ENCODE results near the gene EID2B. TPM values are rescaled to one million over a fixed set of nuclear protein-coding genes. Genes with fewer than 3 reads are reported as not detected.
A peak's percentile ranks its signal among the peaks of the same experiment; 100 is the strongest.

The EID2B gene, protein sequence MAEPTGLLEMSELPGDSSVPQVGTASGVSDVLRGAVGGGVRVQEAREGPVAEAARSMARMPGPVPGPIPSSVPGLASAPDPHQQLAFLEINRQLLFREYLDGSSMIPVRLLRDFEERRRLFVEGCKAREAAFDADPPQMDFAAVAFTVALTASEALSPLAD
- total RNA-seq = 10 to 100 TPM in 4 of 8 experiments, 1 to 10 TPM in 4; 6.2 to 14.2 (median 10.4) TPM

DNA sequence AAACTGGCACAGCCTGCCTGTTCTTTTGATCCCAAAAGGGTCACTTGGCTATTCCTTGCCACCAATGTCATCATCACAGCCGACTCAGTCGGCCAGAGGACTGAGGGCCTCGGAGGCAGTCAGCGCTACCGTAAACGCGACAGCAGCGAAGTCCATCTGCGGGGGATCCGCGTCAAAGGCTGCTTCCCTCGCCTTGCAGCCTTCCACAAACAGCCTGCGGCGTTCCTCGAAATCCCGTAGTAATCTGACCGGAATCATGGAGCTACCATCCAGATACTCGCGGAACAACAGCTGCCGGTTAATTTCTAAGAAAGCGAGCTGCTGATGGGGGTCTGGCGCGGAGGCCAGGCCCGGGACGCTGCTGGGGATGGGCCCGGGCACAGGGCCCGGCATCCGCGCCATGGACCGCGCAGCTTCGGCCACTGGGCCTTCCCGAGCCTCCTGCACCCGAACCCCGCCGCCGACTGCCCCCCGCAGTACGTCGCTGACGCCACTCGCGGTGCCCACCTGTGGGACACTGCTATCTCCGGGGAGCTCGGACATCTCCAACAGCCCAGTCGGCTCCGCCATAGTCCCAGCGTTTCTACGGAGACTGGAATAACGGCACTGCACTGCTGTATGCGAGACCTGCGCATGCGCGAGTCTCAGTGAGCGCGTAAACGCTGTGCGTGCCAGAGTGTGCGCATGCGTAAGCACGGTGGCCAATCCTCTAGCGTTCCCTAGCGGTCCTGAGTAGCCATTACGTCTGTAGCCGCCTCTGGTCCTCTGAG, at the start of gene EID2B:
EID2B (minus strand) TSS at position 620 of the 770 bp plus-strand sequence; CDS start at position 570, 50 bp downstream.
- ATAC-seq (replicated peaks in 6 of 8) = peak; percentile 92 to 98 (median 96)
- H3K27ac ChIP-seq = peak within 1 kb of the TSS; percentile 79 to 86
- 0 to 1% (median 0%) methylated on average over 2 to 18 of the region's 65 CpGs; no CpG with 5 or more reads in 3 of the 10 experiments for WGBS, 10 experiments
- in situ Hi-C loops (cut with MboI; ENCODE audit: low pct_unique_long_range_greater_than_20kb in 2 of 9, low sequenced_read_pairs in 9 of 9, unreplicated experiment in 9 of 9) = loop anchor here in 1 of 9 experiments (25.0 kb wide), 1 partner anchor 305 kb away; the partner anchor contains the start of genes DYRK1B and FBL
- H3K4me3 ChIP-seq = peak within 1 kb of the TSS; percentile 57 to 93 (median 88)
- H3K4me1 ChIP-seq (replicated peaks in 1 of 2) = peaks cover 5 to 6% of the 10 kb centered on the region in 2 donors

DNA sequence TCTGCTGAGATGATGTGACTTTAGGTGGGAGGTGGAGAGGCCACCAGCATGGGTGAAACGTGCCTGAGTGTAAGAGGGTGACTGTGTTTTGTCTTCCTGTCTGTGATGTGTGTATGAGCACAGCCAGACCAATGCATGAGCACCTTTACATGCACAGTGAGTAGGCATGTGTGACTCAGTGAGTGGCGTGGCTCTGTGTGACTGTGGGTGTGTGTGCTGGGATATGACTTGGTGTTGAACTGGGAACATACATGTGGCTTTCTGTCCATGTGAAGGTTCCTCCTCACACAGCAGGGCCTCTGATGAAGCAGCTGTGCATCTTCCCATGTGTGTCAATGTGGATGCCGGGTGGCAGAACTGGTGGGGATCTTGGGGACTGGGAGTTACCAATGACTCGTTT, 49.8 kb upstream of the EID2B start:
- no peak for ATAC-seq (replicated peaks in 6 of 8)
- in situ Hi-C loops (cut with MboI; ENCODE audit: low pct_unique_long_range_greater_than_20kb in 2 of 9, low sequenced_read_pairs in 9 of 9, unreplicated experiment in 9 of 9) = no loop called here
- Histone ChIP-seq H3K4me3 (no peak overlapping the region), H3K4me1 (replicated peaks in 1 of 2) (no peaks in the 10 kb centered on the region), H3K27ac (no peak overlapping the region)
- 0 to 40% (median 0%) methylated on average over 1 to 3 of the region's 4 CpGs; no CpG with 5 or more reads in 5 of the 10 experiments for WGBS, 10 experiments

DNA sequence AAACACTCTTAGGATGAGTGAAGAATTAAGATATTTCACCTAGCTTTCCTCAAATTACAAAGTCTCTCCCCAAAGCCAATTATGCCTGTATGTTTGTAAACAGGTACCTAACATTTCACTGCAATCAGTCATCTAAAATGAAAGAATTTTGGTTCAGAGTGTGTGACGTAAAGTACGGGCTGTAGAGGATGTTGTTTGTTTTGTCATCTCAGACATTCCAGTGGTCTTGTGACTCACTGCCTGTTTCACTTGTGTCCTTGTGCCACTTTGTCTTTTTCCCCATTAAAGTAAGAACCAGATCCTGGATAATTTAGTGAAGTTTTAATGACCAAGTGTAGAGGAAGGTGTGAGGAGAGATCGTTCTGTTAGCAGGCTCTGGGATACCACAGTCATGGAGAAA, 36.0 kb upstream of the EID2B start:
- in situ Hi-C loops (cut with MboI; ENCODE audit: low pct_unique_long_range_greater_than_20kb in 2 of 9, low sequenced_read_pairs in 9 of 9, unreplicated experiment in 9 of 9) = loop anchor here in 3 of 9 experiments (25.0 kb wide), 1 partner anchor 94 kb away; the partner anchor contains the start of gene LGALS16 (in 3 of the 3)
- 0 to 79% (median 53%) methylated on average over 1 to 3 of the region's 3 CpGs; no CpG with 5 or more reads in 2 of the 10 experiments for WGBS, 10 experiments
- H3K27ac ChIP-seq = no peak overlapping the region
- no peak for ATAC-seq (replicated peaks in 6 of 8)
- no peak overlapping the region for H3K4me3 ChIP-seq
- no peaks in the 10 kb centered on the region for H3K4me1 ChIP-seq (replicated peaks in 1 of 2)

DNA sequence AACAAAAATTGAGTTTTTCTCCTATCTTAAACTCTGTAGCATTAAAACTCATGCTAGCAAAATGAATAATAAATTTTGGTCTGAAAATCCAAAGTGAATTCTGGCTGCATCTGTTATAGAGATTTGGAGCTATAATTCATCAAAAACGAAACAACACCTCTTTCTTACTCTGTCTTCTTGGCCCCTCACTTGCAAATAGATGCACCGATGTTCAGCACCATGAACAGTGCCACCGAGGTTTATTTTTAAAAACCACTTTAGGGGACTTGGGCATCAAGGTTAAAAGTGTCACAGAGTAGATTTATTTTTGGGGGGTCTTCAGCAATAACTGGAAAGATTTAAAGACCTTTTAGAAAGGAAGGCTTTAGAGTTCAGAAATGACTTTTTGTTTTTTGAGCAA, 33.4 kb upstream of the EID2B start:
- WGBS, 10 experiments = 0 to 83% (median 28%) methylated on average over 1 to 3 of the region's 3 CpGs
- in situ Hi-C loops (cut with MboI; ENCODE audit: low pct_unique_long_range_greater_than_20kb in 2 of 9, low sequenced_read_pairs in 9 of 9, unreplicated experiment in 9 of 9) = loop anchor here in 3 of 9 experiments (25.0 kb wide), 1 partner anchor 96 kb away; the partner anchor contains the start of gene LGALS16 (in 3 of the 3)
- no peaks in the 10 kb centered on the region for H3K4me1 ChIP-seq (replicated peaks in 1 of 2)
- H3K27ac ChIP-seq = no peak overlapping the region
- ATAC-seq (replicated peaks in 6 of 8) = no peak
- no peak overlapping the region for H3K4me3 ChIP-seq

DNA sequence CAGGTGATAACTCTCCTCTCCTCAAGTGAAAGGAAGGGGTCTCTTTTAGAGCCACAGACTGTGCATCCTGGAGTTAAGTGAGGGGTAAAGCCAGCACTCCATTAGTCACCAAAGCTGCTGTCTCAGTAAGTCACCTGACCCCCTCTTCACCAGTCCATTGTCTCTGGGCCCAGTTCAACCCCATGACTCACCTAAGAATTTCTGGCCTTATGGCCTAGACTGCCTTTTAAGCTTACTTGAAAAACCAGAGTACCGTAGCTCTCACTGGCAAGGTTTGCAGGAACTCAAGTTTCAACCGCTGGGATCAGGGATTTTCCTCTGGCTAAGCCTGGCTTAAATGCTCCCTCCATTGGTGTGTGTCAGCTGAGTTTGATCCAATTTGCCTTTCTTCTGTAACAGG, 30.8 kb upstream of the EID2B start:
- ATAC-seq (replicated peaks in 6 of 8) = no peak
- in situ Hi-C loops (cut with MboI; ENCODE audit: low pct_unique_long_range_greater_than_20kb in 2 of 9, low sequenced_read_pairs in 9 of 9, unreplicated experiment in 9 of 9) = loop anchor here in 3 of 9 experiments (25.0 kb wide), 1 partner anchor 99 kb away; the partner anchor contains the start of gene LGALS16 (in 3 of the 3)
- no peak overlapping the region for H3K4me3 ChIP-seq
- no peaks in the 10 kb centered on the region for H3K4me1 ChIP-seq (replicated peaks in 1 of 2)
- WGBS, 10 experiments = 0 to 100% (median 32%) methylated on average over 1 to 2 of the region's 2 CpGs; no CpG with 5 or more reads in 4 of the 10 experiments
- no peak overlapping the region for H3K27ac ChIP-seq

DNA sequence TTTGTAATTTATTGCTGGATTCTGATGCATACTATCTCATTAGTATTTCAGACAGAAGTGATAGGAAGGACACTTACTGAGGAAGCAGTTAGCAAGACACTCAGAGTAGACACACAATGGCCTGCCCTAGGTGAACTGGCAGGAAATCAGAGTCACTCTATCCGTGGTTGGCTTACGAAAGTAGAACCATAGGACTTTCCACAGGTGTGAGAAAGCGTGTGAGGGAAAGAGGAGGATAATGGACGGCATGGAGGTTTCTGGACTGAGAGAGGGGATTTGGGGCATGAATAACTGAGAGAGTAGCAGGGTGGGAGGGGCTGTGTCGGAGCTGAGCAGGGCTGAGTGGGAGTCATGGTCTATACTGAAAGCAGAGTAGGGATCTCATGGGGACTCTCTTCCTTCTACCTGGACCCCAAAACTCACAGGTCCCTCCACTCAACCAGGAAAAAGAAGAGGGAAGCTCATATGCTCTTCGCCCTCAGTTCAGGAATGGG, 26.0 kb upstream of the EID2B start:
- Histone ChIP-seq H3K4me3 (no peak overlapping the region), H3K4me1 (replicated peaks in 1 of 2) (no peaks in the 10 kb centered on the region), H3K27ac (no peak overlapping the region)
- 0 to 78% (median 40%) methylated on average over 1 to 5 of the region's 6 CpGs; no CpG with 5 or more reads in 1 of the 10 experiments for WGBS, 10 experiments
- in situ Hi-C loops (cut with MboI; ENCODE audit: low pct_unique_long_range_greater_than_20kb in 2 of 9, low sequenced_read_pairs in 9 of 9, unreplicated experiment in 9 of 9) = loop anchor here in 3 of 9 experiments (25.0 kb wide), 1 partner anchor 104 kb away; the partner anchor contains the start of gene LGALS16 (in 3 of the 3)
- no peak for ATAC-seq (replicated peaks in 6 of 8)

DNA sequence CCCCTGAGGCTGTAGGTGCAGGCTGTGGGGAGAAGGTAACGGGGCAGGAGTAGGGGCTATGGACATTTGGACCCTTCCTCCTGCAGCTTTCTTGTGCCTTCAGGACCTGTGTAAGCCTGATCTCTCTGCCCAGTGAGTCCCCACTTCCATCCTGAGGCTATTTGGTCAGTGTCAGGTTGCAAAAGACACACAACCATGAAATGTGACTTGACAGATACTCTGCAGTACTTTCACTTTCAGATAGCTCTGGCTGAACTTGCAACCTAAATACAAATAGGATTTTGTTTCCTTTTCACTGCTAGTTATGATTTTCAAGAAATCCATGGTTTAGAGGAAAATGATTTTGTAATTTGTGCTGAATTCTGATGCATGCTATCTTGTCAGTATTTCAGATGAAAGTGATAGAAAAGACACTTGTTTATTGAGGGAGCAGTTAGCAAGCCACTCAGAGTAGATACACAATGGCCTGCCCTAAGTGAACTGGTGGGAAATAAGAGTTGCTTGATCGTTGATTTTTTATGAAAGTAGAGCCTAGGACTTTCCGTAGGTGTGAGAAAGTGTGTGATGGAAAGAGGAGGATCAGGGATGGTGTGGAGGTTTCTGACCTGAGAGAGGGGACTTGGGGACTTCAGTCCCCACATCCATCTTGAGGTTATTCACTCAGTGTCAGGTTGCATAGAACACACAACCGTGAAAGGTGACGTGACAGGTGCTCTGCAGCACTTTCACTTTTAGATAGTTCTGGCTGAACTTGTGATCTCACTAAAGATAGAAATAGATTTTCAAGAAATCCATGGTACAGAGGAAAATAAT, 25.4 kb upstream of the EID2B start:
- H3K4me3 ChIP-seq = no peak overlapping the region
- ATAC-seq (replicated peaks in 6 of 8) = peak in 4 of 8 experiments; percentile 44 to 98 (median 86)
- in situ Hi-C loops (cut with MboI; ENCODE audit: low pct_unique_long_range_greater_than_20kb in 2 of 9, low sequenced_read_pairs in 9 of 9, unreplicated experiment in 9 of 9) = loop anchor here in 3 of 9 experiments (25.0 kb wide), 1 partner anchor 104 kb away; the partner anchor contains the start of gene LGALS16 (in 3 of the 3)
- no peak overlapping the region for H3K27ac ChIP-seq
- no peaks in the 10 kb centered on the region for H3K4me1 ChIP-seq (replicated peaks in 1 of 2)
- 32 to 80% (median 65%) methylated on average over 2 to 4 of the region's 5 CpGs; no CpG with 5 or more reads in 4 of the 10 experiments for WGBS, 10 experiments

DNA sequence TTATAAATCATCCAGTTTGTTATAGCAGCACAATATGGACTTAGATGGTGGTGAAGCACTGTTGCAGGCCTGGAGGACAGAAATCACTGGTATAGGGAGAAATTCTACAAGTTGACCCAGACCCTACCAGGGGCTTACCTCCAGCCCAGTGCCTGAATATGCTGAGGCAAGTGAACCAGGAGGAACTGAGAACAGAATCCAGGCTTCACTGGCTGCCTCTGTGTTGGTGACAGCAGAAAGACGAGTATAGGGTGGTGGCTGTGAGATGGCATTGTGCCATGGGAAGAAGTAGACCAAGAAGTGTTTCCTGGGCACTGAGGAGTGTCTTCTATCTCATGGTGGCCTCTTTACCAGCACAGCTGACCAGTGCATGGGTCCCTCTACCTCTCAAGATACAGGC, 23.2 kb upstream of the EID2B start:
- no peak for ATAC-seq (replicated peaks in 6 of 8)
- in situ Hi-C loops (cut with MboI; ENCODE audit: low pct_unique_long_range_greater_than_20kb in 2 of 9, low sequenced_read_pairs in 9 of 9, unreplicated experiment in 9 of 9) = loop anchor here in 3 of 9 experiments (25.0 kb wide), 1 partner anchor 106 kb away; the partner anchor contains the start of gene LGALS16 (in 3 of the 3)
- H3K4me1 ChIP-seq (replicated peaks in 1 of 2) = no peaks in the 10 kb centered on the region
- 0 to 67% (median 0%) methylated on average over 1 of the region's 1 CpG; no CpG with 5 or more reads in 4 of the 10 experiments for whole genome bisulfite sequencing, 10 experiments
- no peak overlapping the region for H3K4me3 ChIP-seq
- no peak overlapping the region for H3K27ac ChIP-seq

DNA sequence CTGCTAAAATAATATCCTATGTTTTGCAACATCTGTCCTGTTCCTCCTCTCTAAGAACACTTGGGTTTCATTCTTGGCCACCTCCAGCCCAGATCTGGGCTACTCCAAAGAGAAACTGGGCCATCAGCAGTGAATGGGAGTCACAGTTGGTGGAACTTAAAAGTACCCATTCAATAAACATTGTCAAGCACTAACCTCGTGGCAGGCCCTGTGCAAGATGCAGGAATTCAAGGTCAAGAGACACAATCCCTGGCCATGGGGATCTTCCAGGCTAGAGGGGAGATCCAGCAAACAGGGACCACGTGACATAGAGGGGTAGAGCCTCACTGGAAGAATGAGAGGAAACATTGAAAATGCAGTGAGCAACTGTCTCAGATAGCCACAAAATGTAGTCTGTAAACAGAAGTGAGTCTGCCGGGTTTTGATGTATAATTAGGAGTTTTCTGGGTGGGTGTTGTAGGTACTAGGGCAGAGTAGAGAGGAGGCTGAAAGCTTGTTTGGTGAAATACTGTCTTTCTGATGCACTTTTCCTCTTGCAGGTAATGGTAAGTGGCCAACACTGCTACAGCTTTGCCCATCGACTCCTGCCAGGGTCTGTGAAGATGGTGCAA, 22.2 kb upstream of the EID2B start:
- Histone ChIP-seq H3K4me3 (no peak overlapping the region), H3K27ac (no peak overlapping the region), H3K4me1 (replicated peaks in 1 of 2) (no peaks in the 10 kb centered on the region)
- ATAC-seq (replicated peaks in 6 of 8) = no peak
- WGBS, 10 experiments = 0 to 70% (median 31%) methylated on average over 1 to 3 of the region's 4 CpGs; no CpG with 5 or more reads in 2 of the 10 experiments
- in situ Hi-C loops (cut with MboI; ENCODE audit: low pct_unique_long_range_greater_than_20kb in 2 of 9, low sequenced_read_pairs in 9 of 9, unreplicated experiment in 9 of 9) = loop anchor here in 3 of 9 experiments (25.0 kb wide), 1 partner anchor 107 kb away; the partner anchor contains the start of gene LGALS16 (in 3 of the 3)

DNA sequence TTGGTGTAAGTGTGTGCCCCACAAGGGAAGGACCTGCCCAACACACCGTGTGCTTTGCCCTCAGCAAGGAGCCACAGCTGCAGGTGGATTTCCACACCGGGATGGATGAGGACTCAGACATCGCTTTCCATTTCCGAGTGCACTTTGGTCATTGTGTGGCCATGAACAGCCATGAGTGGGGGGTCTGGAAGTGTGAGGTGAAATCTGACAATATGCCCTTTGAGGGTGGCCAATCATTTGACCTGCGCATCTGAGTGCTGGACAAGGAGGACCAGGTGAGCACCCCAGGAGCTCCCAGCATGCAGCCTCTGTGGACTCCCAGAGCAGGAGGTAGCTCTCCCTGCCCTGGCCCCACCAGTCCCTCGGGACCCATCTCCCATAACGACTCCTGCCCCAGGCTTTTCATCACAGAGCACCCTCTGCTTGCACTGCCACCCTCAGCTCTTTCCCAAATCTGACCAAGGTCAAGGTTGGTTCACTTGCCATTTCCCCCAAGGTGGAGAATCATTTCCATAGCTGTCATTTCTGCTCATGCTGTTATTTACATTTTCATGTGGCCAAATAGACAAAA, 20.5 kb upstream of the EID2B start:
- Histone ChIP-seq H3K4me3 (no peak overlapping the region), H3K4me1 (replicated peaks in 1 of 2) (no peaks in the 10 kb centered on the region), H3K27ac (no peak overlapping the region)
- 0 to 88% (median 30%) methylated on average over 1 to 2 of the region's 7 CpGs; no CpG with 5 or more reads in 5 of the 10 experiments for WGBS, 10 experiments
- ATAC-seq (replicated peaks in 6 of 8) = no peak
- in situ Hi-C loops (cut with MboI; ENCODE audit: low pct_unique_long_range_greater_than_20kb in 2 of 9, low sequenced_read_pairs in 9 of 9, unreplicated experiment in 9 of 9) = loop anchor here in 3 of 9 experiments (25.0 kb wide), 1 partner anchor 109 kb away; the partner anchor contains the start of gene LGALS16 (in 3 of the 3)

DNA sequence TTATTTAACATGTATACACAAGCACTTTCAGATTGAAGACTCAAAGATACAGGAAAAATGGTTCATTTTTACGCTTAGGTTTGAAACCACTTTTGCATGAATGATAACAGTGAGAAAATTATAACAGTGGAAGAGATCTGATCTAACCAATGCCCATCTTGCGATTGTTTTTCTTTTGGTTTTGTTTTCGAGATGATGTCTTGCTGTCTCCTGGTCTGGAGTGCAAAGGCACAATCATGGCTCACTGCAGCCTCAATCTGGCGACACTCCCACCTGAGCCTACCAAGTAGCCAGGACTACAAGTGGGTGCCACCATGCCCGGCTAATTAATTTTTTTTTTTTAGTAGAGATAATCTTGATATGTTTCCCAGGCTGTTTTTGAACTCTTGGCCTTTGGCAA, 17.5 kb upstream of the EID2B start:
- Histone ChIP-seq H3K4me1 (replicated peaks in 1 of 2) (no peaks in the 10 kb centered on the region), H3K27ac (no peak overlapping the region), H3K4me3 (no peak overlapping the region)
- in situ Hi-C loops (cut with MboI; ENCODE audit: low pct_unique_long_range_greater_than_20kb in 2 of 9, low sequenced_read_pairs in 9 of 9, unreplicated experiment in 9 of 9) = loop anchor here in 3 of 9 experiments (25.0 kb wide), 1 partner anchor 112 kb away; the partner anchor contains the start of gene LGALS16 (in 3 of the 3)
- 20 to 88% (median 58%) methylated on average over 2 to 5 of the region's 5 CpGs; no CpG with 5 or more reads in 1 of the 10 experiments for WGBS, 10 experiments
- ATAC-seq (replicated peaks in 6 of 8) = no peak

Data from motor neuron (in vitro differentiated cells).